SK-N-SH treated with all-trans-retinoic acid at 6 μM for 48 hours (cell line): ENCODE data around the gene WDR49.

Source experiments
- ATAC-seq: fragments of 200-7000 bp; cut with Tn5 transposase; 3 replicates; pipeline ENCODE4 v1.9.1; 2020; ENCODE audit warnings: mild to moderate bottlenecking, moderate library complexity
- BACH2 ChIP-seq: fragments of 250-450 bp; sonication (Bioruptor Pico); IDR thresholded peaks from 2 replicates; pipeline ENCODE4 v1.9.0; 2021; ENCODE audit warnings: mild to moderate bottlenecking, borderline replicate concordance
- CREB5 ChIP-seq: fragments of 250-450 bp; sonication (Bioruptor Pico); IDR thresholded peaks from 2 replicates; pipeline ENCODE4 v1.5.1; 2020; ENCODE audit warnings: low read depth, mild to moderate bottlenecking, moderate library complexity
- CSDC2 ChIP-seq: fragments of 250-450 bp; sonication (Bioruptor Pico); IDR thresholded peaks from 2 replicates; pipeline ENCODE4 v1.5.0; 2020; ENCODE audit warnings: mild to moderate bottlenecking, moderate library complexity
- CSRNP3 ChIP-seq: fragments of 250-450 bp; sonication (Bioruptor Pico); IDR thresholded peaks from 2 replicates; pipeline ENCODE4 v1.5.1; 2021; ENCODE audit warnings: mild to moderate bottlenecking, moderate library complexity
- ESRRG ChIP-seq: fragments of 250-450 bp; sonication (Bioruptor Pico); IDR thresholded peaks from 2 replicates; pipeline ENCODE4 v1.6.1; 2021; ENCODE audit warnings: mild to moderate bottlenecking
- GLIS3 ChIP-seq: fragments of 250-450 bp; sonication (Bioruptor Pico); IDR thresholded peaks from 2 replicates; pipeline ENCODE4 v1.5.0; 2020; ENCODE audit warnings: mild to moderate bottlenecking, moderate library complexity
- ISL1 ChIP-seq: fragments of 250-450 bp; sonication (Bioruptor Pico); IDR thresholded peaks from 2 replicates; pipeline ENCODE4 v2.1.2; 2022; ENCODE audit warnings: mild to moderate bottlenecking, moderate library complexity
- OSR1 ChIP-seq: fragments of 250-450 bp; sonication (Bioruptor Pico); IDR thresholded peaks from 2 replicates; pipeline ENCODE4 v1.8.0; 2022; ENCODE audit warnings: moderate library complexity, mild to moderate bottlenecking, inconsistent platforms
- PATZ1 ChIP-seq: fragments of 250-450 bp; sonication (Bioruptor Pico); IDR thresholded peaks from 2 replicates; pipeline ENCODE4 v1.8.0; 2020; ENCODE audit warnings: mild to moderate bottlenecking, moderate library complexity, borderline replicate concordance
- POU6F1 ChIP-seq: fragments of 250-450 bp; sonication (Bioruptor Pico); IDR thresholded peaks from 2 replicates; pipeline ENCODE4 v1.8.0; 2021; ENCODE audit warnings: low read depth, mild to moderate bottlenecking, moderate library complexity, borderline replicate concordance
- PPARA ChIP-seq: fragments of 250-450 bp; sonication (Bioruptor Pico); IDR thresholded peaks from 2 replicates; pipeline ENCODE4 v1.5.0; 2020; ENCODE audit warnings: mild to moderate bottlenecking, borderline replicate concordance
- RARB ChIP-seq: fragments of 250-450 bp; sonication (Bioruptor Pico); IDR thresholded peaks from 2 replicates; pipeline ENCODE4 v1.8.0; 2021; ENCODE audit warnings: mild to moderate bottlenecking, moderate library complexity
- SNAI2 ChIP-seq: fragments of 250-450 bp; sonication (Bioruptor Pico); IDR thresholded peaks from 2 replicates; pipeline ENCODE4 v1.5.0; 2020; ENCODE audit warnings: mild to moderate bottlenecking, moderate library complexity
- TCF4 ChIP-seq: fragments of 250-450 bp; sonication (Bioruptor Pico); IDR thresholded peaks from 2 replicates; pipeline ENCODE4 v1.8.0; 2021; ENCODE audit warnings: mild to moderate bottlenecking, moderate library complexity, borderline replicate concordance
- TOX ChIP-seq: fragments of 250-450 bp; sonication (Bioruptor Pico); IDR thresholded peaks from 2 replicates; pipeline ENCODE4 v1.8.0; 2021; ENCODE audit warnings: mild to moderate bottlenecking, moderate library complexity, borderline replicate concordance
- TSHZ2 ChIP-seq: fragments of 250-450 bp; sonication (Bioruptor Pico); IDR thresholded peaks from 2 replicates; pipeline ENCODE4 v1.5.0; 2020; ENCODE audit warnings: mild to moderate bottlenecking, moderate library complexity
- ZC3H10 ChIP-seq: fragments of 250-450 bp; sonication (Bioruptor Pico); IDR thresholded peaks from 2 replicates; pipeline ENCODE4 v1.5.1; 2021; ENCODE audit warnings: mild to moderate bottlenecking, moderate library complexity
- ZFP3 ChIP-seq: fragments of 250-450 bp; sonication (Bioruptor Pico); IDR thresholded peaks from 2 replicates; pipeline ENCODE4 v1.5.0; 2020; ENCODE audit warnings: mild to moderate bottlenecking, moderate library complexity
- ZFP30 ChIP-seq: fragments of 450-650 bp; formaldehyde crosslinking; IDR thresholded peaks from 2 replicates; pipeline ENCODE4 v1.5.0; 2022; ENCODE audit warnings: mild to moderate bottlenecking, moderate library complexity
- ZNF565 ChIP-seq: fragments of 450-650 bp; formaldehyde crosslinking; conservative IDR thresholded peaks from 2 replicates; pipeline ENCODE4 v1.5.0; 2020; ENCODE audit warnings: low read depth, mild to moderate bottlenecking, moderate library complexity
- ZNF70 ChIP-seq: fragments of 450-650 bp; formaldehyde crosslinking; IDR thresholded peaks from 2 replicates; pipeline ENCODE4 v1.5.0; 2020; ENCODE audit warnings: mild to moderate bottlenecking, moderate library complexity
- ZNF8 ChIP-seq: fragments of 450-650 bp; formaldehyde crosslinking; IDR thresholded peaks from 2 replicates; pipeline ENCODE4 v1.5.0; 2020; ENCODE audit warnings: mild to moderate bottlenecking, moderate library complexity

Gene WDR49

GRCh38 chr3:167489571-167489970 is 164.2 kb downstream of the WDR49 start:
- no peak for TF ChIP-seq ZNF8
- TF ChIP-seq PATZ1 (CRISPR knock-in tag) = no peak
- no peak for TF ChIP-seq CSDC2 (CRISPR knock-in tag)
- TF ChIP-seq PPARA (CRISPR knock-in tag) = no peak
- TF ChIP-seq TOX (CRISPR knock-in tag) = no peak
- TF ChIP-seq ESRRG = no peak
- TF ChIP-seq OSR1 (CRISPR knock-in tag) = no peak
- no peak for TF ChIP-seq CREB5
- no peak for TF ChIP-seq ZFP30 (CRISPR knock-in tag)
- TF ChIP-seq POU6F1 (CRISPR knock-in tag) = no peak
- no peak for TF ChIP-seq ZNF70 (CRISPR knock-in tag)
- no peak for ATAC-seq

- no peak for ATAC-seq
- TF ChIP-seq SNAI2 (CRISPR knock-in tag) (no peak), POU6F1 (CRISPR knock-in tag) (no peak), RARB (CRISPR knock-in tag) (no peak), ZNF70 (CRISPR knock-in tag) (no peak), GLIS3 (CRISPR knock-in tag) (no peak), ISL1 (CRISPR knock-in tag) (no peak), ZNF8 (no peak), ESRRG (no peak), ZC3H10 (no peak), CSDC2 (CRISPR knock-in tag) (no peak), ZNF565 (CRISPR knock-in tag) (no peak), OSR1 (CRISPR knock-in tag) (no peak), CSRNP3 (no peak), BACH2 (CRISPR knock-in tag) (no peak)
Measured at GRCh38 chr3:167487556-167487955, 166.2 kb downstream of the WDR49 start.

- ATAC-seq = no peak
- TF ChIP-seq RARB (CRISPR knock-in tag) = no peak
- TF ChIP-seq TSHZ2 (CRISPR knock-in tag) = no peak
- TF ChIP-seq TOX (CRISPR knock-in tag) = no peak
- TF ChIP-seq ZFP30 (CRISPR knock-in tag) = no peak
- TF ChIP-seq ZNF565 (CRISPR knock-in tag) = no peak
- no peak for TF ChIP-seq TCF4 (CRISPR knock-in tag)
- TF ChIP-seq POU6F1 (CRISPR knock-in tag) = no peak
- no peak for TF ChIP-seq CREB5
- TF ChIP-seq PATZ1 (CRISPR knock-in tag) = no peak
- no peak for TF ChIP-seq ZFP3 (CRISPR knock-in tag)
- no peak for TF ChIP-seq GLIS3 (CRISPR knock-in tag)
- TF ChIP-seq ZNF70 (CRISPR knock-in tag) = no peak
- no peak for TF ChIP-seq ZNF8
Measured at GRCh38 chr3:167484551-167484950, 169.2 kb downstream of the WDR49 start.
